Measurements from ENCODE around the gene HMG20A.

The HMG20A gene

GRCh38 chr15:77482570-77482969, 61.9 kb downstream of the HMG20A start:
- H3K9me3 ChIP-seq (ENCODE audit: control insufficient read depth, low read length): no peaks in the 10 kb centered on the region
- no peaks in the 10 kb centered on the region for H3K79me2 ChIP-seq
- no peak overlapping the region for H3K4me2 ChIP-seq (ENCODE audit: low read length)
- no peak overlapping the region for H2AFZ ChIP-seq
- TF ChIP-seq CTCF (IDR thresholded peaks at IDR 0.05): no peak
- H3K27ac ChIP-seq: no peak overlapping the region
- no peak overlapping the region for H3K4me3 ChIP-seq (ENCODE audit: low read depth, low read length)
- no peaks in the 10 kb centered on the region for H3K27me3 ChIP-seq (ENCODE audit: control insufficient read depth, insufficient read depth, low read length)
- no peak overlapping the region for H3K9ac ChIP-seq
- H3K36me3 ChIP-seq (ENCODE audit: control insufficient read depth, insufficient read depth, low read length): no peaks in the 10 kb centered on the region
- H3K4me1 ChIP-seq: peaks cover 3% of the 10 kb centered on the region

- Histone ChIP-seq H2AFZ (no peak overlapping the region), H3K4me2 (ENCODE audit: low read length) (no peak overlapping the region), H3K4me3 (ENCODE audit: low read depth, low read length) (no peak overlapping the region), H3K4me1 (peaks cover 3% of the 10 kb centered on the region), H3K9me3 (ENCODE audit: control insufficient read depth, low read length) (no peaks in the 10 kb centered on the region), H3K27ac (no peak overlapping the region), H3K36me3 (ENCODE audit: control insufficient read depth, insufficient read depth, low read length) (no peaks in the 10 kb centered on the region), H3K27me3 (ENCODE audit: control insufficient read depth, insufficient read depth, low read length) (no peaks in the 10 kb centered on the region), H3K79me2 (no peaks in the 10 kb centered on the region), H3K9ac (no peak overlapping the region)
- TF ChIP-seq CTCF (IDR thresholded peaks at IDR 0.05): no peak
These were observed 62.9 kb downstream of the HMG20A start for GRCh38 chr15:77483425-77484140.

- Histone ChIP-seq H3K27ac (no peak overlapping the region), H3K9me3 (ENCODE audit: control insufficient read depth, low read length) (no peaks in the 10 kb centered on the region), H3K79me2 (no peaks in the 10 kb centered on the region), H2AFZ (no peak overlapping the region), H3K4me2 (ENCODE audit: low read length) (no peak overlapping the region), H3K36me3 (ENCODE audit: control insufficient read depth, insufficient read depth, low read length) (no peaks in the 10 kb centered on the region), H3K4me1 (peaks cover 3% of the 10 kb centered on the region), H3K4me3 (ENCODE audit: low read depth, low read length) (no peak overlapping the region), H3K27me3 (ENCODE audit: control insufficient read depth, insufficient read depth, low read length) (no peaks in the 10 kb centered on the region), H3K9ac (no peak overlapping the region)
- no peak for TF ChIP-seq CTCF (IDR thresholded peaks at IDR 0.05)
These were observed 64.3 kb downstream of the HMG20A start for GRCh38 chr15:77484994-77485393.

GRCh38 chr15:77486542-77487468, 66.1 kb downstream of the HMG20A start:
- H3K27me3 ChIP-seq (ENCODE audit: control insufficient read depth, insufficient read depth, low read length): no peaks in the 10 kb centered on the region
- no peak for TF ChIP-seq CTCF (IDR thresholded peaks at IDR 0.05)
- no peak overlapping the region for H3K4me3 ChIP-seq (ENCODE audit: low read depth, low read length)
- peak overlapping the region; percentile 29 for H3K27ac ChIP-seq
- no peaks in the 10 kb centered on the region for H3K36me3 ChIP-seq (ENCODE audit: control insufficient read depth, insufficient read depth, low read length)
- no peaks in the 10 kb centered on the region for H3K9me3 ChIP-seq (ENCODE audit: control insufficient read depth, low read length)
- H3K9ac ChIP-seq: no peak overlapping the region
- H3K79me2 ChIP-seq: no peaks in the 10 kb centered on the region
- no peak overlapping the region for H2AFZ ChIP-seq
- H3K4me2 ChIP-seq (ENCODE audit: low read length): no peak overlapping the region
- peaks cover 3% of the 10 kb centered on the region for H3K4me1 ChIP-seq
